ENCODE measurements around the gene NEU1.

Gene NEU1

DNA sequence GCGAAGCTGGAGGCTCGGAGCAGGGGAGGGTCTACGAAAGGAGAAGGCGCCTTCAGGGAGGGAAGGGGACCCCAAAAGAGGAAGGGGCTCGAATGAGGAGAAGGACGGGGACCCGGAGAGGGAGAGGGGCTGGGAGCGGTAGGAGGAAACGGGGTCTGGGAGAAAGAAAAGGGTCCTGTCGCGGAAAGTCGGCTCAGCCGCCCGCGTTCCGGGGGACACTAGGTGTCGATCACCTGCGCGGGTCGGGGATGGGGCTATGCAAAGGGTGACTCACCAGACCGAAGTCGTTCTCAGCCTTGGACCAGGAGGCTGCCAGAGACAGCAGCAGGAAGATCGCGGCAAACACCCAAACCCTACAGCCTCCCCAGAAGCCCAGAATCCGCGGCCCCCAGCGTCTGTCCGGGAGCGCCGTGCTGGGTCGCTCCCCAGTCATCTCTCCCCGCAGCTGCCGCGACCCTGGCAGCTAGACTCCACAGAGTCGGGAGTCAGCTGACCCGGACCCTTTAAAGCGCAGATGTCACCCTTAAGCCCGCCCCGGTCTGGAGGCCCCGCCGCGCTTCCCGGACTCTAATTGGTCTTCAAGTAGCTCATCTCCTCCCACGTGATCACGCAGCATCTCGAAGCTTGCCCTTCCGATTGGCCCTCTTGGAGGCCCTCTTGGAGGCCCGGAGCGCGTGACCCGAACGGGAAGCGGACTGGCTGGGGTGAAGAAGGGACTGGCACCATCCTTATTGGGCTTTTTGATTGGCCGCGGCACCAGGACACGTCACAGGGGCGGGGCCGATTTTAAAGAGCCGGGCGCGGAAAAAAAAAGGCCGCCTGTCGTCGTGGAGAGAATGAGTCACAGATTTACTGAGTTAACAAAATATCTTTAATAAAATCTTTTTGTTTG, at the start of gene NEU1:
Gene NEU1, minus strand, starts transcription at position 478 of the 892 bp plus-strand sequence. Its CDS starts 45 bp downstream, at position 433.
- TF ChIP-seq, protein P1, sequence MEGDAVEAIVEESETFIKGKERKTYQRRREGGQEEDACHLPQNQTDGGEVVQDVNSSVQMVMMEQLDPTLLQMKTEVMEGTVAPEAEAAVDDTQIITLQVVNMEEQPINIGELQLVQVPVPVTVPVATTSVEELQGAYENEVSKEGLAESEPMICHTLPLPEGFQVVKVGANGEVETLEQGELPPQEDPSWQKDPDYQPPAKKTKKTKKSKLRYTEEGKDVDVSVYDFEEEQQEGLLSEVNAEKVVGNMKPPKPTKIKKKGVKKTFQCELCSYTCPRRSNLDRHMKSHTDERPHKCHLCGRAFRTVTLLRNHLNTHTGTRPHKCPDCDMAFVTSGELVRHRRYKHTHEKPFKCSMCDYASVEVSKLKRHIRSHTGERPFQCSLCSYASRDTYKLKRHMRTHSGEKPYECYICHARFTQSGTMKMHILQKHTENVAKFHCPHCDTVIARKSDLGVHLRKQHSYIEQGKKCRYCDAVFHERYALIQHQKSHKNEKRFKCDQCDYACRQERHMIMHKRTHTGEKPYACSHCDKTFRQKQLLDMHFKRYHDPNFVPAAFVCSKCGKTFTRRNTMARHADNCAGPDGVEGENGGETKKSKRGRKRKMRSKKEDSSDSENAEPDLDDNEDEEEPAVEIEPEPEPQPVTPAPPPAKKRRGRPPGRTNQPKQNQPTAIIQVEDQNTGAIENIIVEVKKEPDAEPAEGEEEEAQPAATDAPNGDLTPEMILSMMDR (IDR thresholded peaks at IDR 0.05) = no peak

DNA sequence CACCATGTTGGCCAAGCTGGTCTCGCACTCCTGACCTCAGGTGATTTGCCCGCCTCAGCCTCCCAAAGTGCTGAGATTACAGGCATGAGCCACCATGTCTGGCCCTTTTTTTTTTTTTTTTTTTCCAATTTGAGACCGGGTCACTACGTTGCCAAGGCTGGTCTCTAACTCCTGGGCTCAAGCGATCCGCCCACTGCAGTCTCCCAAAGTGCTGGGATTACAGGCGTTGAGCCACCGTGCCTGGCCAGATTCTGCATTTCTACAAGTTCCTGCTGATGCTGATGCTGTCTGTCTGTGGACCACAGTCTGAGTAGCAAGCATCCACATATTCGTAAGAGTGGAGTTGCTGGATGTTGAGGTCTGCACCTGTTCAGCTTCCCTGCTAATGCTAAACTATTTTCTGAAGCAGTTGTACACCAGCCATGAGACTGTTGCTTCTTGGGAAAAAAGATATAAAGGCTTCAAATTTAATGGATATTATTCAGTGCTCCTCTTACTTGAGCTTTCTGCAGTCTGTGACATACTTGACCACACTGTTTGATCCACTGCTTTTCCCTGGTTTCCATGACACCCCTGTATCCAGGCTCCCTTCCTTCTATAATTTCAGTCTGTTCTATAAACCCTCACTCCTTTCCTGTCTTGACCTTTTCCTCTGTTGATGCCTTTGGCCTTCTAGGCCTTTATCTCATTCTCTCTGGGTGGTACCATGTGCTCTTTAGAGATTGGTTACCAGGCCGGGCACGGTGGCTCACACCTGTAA, 49.4 kb upstream of the NEU1 start:
- TF ChIP-seq, protein P1 (IDR thresholded peaks at IDR 0.05) = no peak

DNA sequence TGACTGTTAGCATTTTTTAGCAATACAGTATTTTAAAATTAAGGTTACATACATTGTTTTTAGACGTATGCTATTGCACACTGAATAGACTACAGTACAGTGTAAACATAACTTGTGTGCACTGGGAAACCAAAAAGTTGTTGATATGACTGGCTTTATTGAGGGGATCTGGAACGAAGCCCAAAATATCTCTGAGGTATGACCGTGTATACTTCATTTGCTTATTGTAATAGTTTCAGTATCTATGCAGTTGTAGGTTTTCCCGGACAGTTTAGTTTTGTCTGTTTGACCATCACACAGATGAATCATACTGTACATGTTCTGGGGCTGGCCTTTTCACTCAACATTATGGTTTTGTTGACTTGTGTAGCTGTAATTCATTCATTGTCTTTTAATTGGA, 46.2 kb upstream of the NEU1 start:
- TF ChIP-seq, protein P1 (IDR thresholded peaks at IDR 0.05) = no peak

DNA sequence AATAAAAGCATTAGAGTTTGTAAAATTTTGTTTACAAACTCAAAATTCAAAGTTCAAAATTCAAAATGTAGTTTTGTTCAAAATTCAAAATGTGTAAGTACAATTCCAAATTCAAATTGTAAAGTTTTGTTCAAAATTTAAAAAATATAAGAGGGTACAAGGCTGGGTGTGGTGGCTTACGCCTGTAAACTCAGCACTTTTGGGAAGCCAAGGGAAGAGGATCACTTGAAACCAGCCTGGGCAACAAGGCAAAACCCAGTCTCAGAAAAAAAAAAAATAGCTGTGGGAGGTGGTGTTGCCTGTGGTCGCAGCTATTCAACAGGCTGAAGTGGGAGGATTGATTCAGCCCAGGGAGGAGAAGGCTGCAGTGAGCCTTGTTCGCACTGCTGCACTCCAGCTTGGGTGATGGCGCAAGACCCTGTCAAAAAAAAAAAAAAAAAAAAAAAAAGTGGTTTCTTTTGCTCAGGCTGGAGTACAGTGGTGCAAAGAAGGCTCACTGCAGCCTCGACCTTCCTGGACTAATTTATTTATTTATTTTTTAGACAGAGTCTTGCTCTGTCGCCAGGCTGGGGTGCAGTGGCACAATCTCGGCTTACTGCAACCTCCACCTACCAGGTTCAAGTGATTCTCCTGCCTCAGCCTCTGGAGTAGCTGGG, 44.7 kb upstream of the NEU1 start:
- TF ChIP-seq, protein P1 (IDR thresholded peaks at IDR 0.05) = no peak

DNA sequence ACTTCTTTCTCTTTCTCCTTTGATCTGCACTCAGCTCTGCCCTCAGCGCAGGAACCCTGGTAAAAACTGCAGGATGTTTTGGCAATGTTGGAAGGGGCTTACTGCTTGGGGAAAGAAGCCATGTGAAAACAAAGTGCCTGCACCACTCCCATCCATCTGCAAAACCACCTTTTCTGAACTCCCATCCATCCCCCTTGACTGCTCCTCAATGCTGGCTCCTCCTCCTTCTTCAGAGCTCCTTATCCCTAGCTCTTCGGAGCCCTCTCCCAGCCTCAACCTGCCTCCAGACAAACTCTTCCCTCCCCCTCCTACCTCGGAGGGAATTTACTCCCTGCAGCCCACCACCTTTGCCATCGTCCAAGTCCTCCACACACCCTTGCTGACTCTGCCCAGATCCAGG, 43.5 kb upstream of the NEU1 start:
- TF ChIP-seq, protein P1 (IDR thresholded peaks at IDR 0.05) = no peak

DNA sequence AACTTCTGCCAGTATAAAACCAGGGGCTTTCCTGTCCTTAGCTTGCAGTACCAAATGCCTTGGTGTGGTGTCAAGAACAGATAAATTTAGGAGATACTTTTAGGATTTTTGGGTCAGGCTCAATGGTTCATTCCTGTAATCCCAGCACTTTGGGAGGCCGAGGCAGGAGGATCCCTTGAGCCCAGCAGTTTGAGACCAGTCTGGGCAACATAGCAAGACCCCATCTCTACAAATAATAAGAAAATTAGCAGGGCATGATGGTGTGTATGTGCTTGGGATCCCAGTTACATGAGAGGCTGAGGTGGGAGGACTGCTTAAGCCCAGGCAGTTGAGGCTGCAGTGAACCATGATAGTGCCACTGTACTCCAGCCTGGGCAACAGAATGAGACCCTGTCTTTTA, 42.4 kb upstream of the NEU1 start:
- TF ChIP-seq, protein P1 (IDR thresholded peaks at IDR 0.05) = no peak

DNA sequence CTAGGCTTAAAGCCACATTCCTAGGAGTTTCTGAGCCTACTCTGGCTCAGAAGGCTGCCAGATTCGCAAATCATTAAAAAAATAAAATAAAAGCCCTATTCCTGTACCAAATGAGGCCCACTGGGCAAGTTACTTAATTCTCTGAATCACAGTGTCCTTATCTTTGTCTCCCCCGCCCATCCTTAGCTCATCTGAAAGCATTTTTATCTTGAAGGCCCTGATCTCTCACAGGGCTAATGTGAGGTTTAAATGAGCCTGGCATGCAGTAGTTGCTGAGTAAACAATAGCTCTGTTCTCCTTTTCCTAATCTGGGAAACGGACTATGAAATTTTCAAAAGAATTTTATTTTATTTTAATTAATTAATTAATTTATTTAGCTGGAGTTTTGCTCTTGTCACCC, 41.3 kb upstream of the NEU1 start:
- TF ChIP-seq, protein P1 (IDR thresholded peaks at IDR 0.05) = no peak
